GM21528 (cell line): ENCODE measurements around the gene CA12.

Source experiments
- ATAC-seq: cut with Tn5 transposase; IDR thresholded peaks from one replicate; pipeline ENCODE4 v1.9.1; 2021; ENCODE audit warnings: mild to moderate bottlenecking, moderate library complexity; ENCODE audit not compliant: unreplicated experiment, low FRiP score

The CA12 gene

GRCh38 chr15:63402498-63403253, 21.0 kb upstream of the CA12 start:
- no peak for ATAC-seq

- no peak for ATAC-seq
Measured at GRCh38 chr15:63401714-63402497, 20.3 kb upstream of the CA12 start.

- no peak for ATAC-seq
Measured at GRCh38 chr15:63401078-63401477, 19.4 kb upstream of the CA12 start.

- ATAC-seq = no peak
Measured at GRCh38 chr15:63398456-63398855, 16.8 kb upstream of the CA12 start.

GRCh38 chr15:63396152-63396928, 14.7 kb upstream of the CA12 start:
- ATAC-seq = no peak

- ATAC-seq = no peak
Measured at GRCh38 chr15:63395730-63396151, 14.1 kb upstream of the CA12 start.

GRCh38 chr15:63392361-63393009, 10.8 kb upstream of the CA12 start:
- ATAC-seq = no peak

- no peak for ATAC-seq
Measured at GRCh38 chr15:63391669-63392360, 10.2 kb upstream of the CA12 start.

GRCh38 chr15:63390689-63391088, 9.0 kb upstream of the CA12 start:
- no peak for ATAC-seq

GRCh38 chr15:63389902-63390670, 8.4 kb upstream of the CA12 start:
- no peak for ATAC-seq

- ATAC-seq = no peak
Measured at GRCh38 chr15:63388511-63388910, 6.9 kb upstream of the CA12 start.

- ATAC-seq = no peak
Measured at GRCh38 chr15:63387748-63388493, 6.3 kb upstream of the CA12 start.

- no peak for ATAC-seq
Measured at GRCh38 chr15:63385911-63386531, 4.4 kb upstream of the CA12 start.

GRCh38 chr15:63384906-63385305, 3.3 kb upstream of the CA12 start:
- no peak for ATAC-seq

GRCh38 chr15:63382966-63383710, 1.5 kb upstream of the CA12 start:
- ATAC-seq = no peak

GRCh38 chr15:63380808-63381282, 801 bp downstream of the CA12 start:
- ATAC-seq = no peak

GRCh38 chr15:63380151-63380807, 1.4 kb downstream of the CA12 start:
- no peak for ATAC-seq
